DMS114 treated with DMSO at 0.1 percent for 48 hours (cell line): ENCODE results near the gene CHST10.
A peak's percentile ranks its signal among the peaks of the same experiment; 100 is the strongest.
"Not testable (repeated sequence)": the region's sequence is repeated elsewhere in the genome, so short reads cannot be mapped to it uniquely, and the experiment has no call there.

Experiments used
- DNase-seq: peaks from one replicate; lab custom pipeline; 2025; ENCODE audit not compliant: unreplicated experiment; lab: John Stamatoyannopoulos, UW

Gene CHST10

DNA sequence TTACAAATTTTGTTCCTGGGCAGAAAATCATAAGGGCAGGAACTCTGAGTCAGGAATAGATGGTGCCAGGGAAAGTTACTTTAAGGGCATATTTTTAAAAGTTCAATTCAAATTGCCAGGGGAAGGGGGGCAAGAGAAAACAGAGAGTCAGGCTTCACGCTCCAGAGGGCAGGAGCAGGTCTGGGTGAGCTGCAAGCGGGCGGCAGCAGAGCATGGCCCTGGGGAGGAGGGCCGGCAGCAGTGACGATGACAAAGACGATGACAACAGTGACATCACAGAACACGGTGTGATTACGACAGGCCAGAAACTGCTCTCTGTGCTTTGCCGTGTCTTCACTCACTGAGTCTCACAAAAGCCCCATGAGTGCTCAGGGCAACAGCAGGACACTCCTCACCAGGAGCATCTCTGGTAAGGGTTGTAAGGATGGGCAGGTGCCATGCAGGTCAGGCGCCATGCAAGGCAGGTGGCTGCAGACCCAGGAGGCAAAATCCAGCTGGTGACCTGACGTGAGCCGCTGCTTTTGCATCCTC lies 23.3 kb downstream of the CHST10 start:
- no peak for DNase-seq

- no peak for DNase-seq
Measured at GRCh38 chr2:100393362-100393761, 24.1 kb downstream of the CHST10 start.

DNA sequence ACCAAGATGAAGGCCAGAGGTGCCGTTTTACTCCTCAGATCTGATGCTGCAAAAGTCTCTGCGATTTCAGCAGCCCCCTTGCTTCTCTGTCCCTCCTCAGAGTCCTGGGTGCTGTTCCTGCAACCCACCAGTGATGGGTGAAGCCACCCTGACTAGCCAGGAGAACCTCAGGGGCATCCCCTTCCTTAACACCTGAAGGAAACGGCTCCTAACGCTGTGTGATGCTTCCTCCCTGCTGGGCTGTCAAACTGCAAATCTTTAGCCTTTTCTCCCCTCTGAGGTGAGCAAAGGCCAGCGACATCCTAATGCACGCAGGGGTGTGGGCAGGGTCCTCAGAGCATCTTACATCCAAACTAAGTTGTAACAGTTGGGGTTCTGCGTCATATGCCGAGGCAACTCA lies 24.8 kb downstream of the CHST10 start:
- no peak for DNase-seq

DNA sequence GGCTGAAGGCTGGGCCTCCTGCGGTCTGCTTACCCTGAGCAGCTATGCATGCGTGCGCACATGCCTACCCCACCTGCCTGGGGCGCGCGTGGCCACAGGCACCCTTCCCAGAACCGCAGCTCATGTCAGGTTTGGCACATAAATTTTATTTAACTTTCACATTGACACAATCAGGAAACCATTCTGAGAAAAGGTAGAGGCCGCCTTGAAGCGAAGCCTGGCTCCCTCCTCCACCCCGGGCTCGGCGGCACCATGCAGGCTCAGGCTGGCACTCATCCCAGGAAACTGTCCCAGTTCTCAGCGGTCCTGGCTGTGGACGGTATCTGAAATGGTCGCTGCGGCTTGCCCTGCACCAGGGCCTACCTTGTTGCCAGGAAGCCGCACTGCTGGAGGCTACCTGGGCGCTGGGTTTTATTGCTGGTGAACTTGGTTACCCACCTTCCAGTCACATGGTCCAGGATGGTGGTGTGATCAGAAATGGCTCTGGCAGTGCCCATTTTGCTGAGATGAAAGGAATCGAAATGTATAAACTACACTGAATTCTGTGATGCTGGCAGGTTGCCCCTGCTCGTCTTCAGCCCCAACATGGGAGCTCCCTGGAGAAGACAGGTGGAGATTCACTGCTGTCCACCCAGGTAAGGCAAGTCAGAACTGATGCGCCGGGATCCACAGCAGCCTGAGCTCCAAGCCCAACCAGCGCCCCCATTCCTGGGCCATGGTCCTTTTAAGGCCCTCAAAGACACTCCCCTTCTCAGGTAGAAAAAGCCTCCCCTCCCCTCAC lies 25.5 kb downstream of the CHST10 start:
- DNase-seq: no peak

DNA sequence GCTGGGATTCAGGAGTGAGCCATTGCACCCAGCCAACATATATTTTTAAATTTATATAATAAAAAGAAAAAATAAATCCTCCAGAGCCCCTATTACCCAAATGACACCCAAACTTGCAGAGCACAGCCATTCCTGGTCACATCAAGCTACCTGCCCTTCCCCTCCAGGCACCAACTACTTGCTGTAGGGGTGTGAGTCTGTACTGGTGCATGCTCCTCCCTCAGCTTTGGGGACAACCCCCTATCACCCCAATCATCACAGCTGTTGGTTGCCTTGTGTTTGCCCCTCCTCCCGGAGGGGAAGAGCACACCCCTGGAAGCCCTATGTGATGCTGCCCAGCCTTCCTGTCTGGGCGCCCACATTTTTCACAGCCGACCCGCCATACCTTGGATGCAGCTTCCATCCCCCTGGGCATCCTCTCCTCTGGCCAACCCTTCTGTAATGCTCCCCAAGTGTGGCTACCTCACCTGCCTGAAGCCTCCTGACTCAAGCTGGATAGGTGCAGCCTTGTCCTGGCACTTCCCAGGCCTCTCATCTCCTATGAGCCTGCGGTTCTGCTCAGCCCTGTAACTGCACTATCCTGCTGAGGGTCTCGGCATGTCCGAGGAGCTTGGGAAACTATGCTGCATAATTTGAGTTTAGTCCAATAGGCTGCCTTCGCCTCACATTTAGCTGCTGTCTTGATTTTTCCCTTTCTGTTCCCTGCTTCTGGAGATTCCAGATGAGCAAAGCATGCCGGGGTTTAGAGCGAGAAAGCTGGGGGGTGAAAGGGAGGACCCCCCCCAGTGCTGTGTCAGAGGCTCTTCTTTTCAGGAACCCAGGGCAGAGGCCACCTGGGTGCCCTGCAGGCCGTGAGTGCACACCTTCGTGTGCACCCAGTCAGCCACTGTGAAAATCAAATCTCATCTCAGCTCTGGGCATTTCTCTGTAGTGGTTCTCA lies 27.2 kb downstream of the CHST10 start:
- no peak for DNase-seq

DNA sequence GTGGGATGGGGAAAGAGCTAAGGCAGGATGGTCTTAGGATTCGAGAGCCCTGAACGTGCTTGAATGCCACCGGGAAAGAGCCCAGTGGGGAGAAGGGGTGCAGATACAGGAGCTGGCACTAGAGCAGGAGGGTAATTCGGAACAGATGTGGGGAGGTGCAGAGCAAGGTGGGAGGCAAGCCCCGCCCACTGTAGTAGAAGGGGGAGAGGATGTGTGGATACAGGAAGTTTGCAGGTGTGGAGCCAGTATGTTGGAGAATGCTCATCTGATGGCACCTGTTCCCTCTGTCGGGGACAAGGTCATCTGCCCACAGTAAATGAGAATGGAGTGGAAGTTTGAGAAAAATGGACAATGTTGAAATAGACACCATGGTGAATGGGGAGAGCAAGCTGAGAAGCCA lies 28.8 kb downstream of the CHST10 start:
- DNase-seq: no peak

GRCh38 chr2:100383954-100384353 lies 33.5 kb downstream of the CHST10 start:
- DNase-seq: no peak

GRCh38 chr2:100383306-100383705 lies 34.2 kb downstream of the CHST10 start:
- DNase-seq: no peak

DNA sequence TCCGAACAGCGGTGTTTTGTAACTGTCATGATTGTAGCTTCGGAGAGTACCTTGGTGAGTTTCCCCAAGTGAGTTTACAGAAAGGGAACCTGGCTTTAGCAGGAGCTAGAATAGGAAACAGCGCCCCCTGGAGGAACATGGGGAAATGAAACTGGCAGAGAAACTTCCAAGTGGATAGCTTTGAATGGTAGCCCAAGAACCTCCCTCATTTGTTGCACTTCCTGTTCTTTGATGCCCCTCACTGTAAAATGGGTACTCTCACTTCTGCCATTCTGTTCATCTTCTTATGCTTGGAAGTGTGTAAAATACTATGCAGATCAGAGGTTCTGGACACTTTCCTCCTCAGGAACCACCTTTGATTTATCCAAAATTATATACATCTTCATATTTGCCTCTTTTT lies 36.2 kb downstream of the CHST10 start:
- DNase-seq: peak; percentile 39

DNA sequence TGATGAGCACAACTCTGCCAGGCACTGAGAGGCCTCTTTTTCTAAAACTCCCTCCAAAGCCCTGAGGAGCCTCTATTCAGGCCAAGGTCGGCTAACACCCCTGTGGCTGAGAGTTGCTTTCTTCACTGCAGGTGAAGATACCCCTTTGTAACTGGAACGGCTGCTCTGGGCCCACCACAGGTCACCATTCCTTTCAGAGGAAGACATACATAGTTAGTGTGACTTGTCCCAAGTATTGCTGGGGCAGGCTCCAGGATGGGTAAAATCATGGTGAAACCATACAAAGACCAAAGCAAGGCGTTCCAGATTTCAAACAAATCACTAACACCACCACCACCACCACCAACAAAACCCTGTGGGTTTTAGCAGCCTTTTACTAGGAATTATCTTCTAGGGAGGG lies 36.8 kb downstream of the CHST10 start:
- DNase-seq: no peak

DNA sequence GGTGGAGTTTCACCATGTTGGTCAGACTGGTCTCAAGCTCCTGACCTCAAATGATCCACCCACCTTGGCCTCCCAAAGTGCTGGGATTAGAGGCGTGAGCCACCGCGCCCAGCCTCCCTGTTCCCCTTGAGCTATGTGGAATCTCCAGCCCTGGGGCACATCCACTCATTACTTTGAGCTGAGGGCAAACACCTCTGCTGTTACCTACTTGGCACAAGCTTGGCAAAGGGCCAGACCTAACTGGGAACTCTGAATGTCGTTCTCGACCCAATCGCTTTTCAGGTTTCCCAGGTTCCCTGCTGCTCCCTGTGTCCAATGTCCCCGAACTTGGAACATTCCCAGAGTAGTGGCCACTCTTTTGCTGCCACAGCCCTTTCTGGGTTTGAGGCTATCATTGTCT lies 40.6 kb downstream of the CHST10 start:
- no peak for DNase-seq

DNA sequence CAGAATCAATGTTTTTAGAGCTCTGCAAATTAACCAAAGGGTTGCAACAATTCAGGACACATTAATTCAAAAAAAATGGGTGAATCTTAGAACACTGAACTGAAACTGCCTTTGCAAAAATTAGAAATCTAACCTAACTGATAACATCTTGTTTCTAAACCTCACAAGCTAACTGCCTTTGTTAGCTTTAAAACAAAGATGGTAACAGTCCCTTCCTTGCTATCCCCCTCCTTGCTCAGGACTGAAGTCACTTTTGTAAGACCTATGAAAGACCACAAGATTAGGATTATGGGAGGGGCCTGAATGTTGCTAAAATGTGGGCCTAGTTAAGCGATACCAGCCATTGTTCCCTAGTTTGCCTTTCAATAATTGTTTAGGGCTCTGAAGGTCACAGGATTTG lies 50.3 kb downstream of the CHST10 start:
- no peak for DNase-seq

- DNase-seq: no peak
Measured at GRCh38 chr2:100365434-100365833, 52.0 kb downstream of the CHST10 start.

- DNase-seq: not testable (repeated sequence)
Measured at GRCh38 chr2:100362269-100362668, 55.2 kb downstream of the CHST10 start.

DNA sequence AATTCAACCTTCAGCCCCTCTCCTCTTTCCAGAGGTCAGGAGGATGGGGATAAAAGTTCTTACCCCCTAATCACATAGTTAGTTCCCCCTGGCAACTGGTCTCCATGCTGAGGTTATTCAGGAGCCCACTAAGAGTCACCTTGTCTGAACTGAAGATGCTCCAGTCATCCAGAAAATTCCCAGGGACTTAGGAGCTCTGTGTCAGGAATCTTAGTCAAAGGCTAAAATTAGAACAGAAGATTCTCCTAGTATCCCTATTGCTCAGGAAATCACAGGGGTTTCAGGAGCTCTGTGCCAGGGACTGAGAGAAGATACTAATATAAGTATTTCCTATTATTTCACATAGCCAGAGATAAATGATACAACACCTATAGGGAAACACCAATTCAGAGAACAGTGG lies 57.9 kb downstream of the CHST10 start:
- DNase-seq: no peak

- DNase-seq: no peak
Measured at GRCh38 chr2:100358554-100358953, 58.9 kb downstream of the CHST10 start.

- no peak for DNase-seq
Measured at GRCh38 chr2:100352521-100352920, 64.9 kb downstream of the CHST10 start.

DNA sequence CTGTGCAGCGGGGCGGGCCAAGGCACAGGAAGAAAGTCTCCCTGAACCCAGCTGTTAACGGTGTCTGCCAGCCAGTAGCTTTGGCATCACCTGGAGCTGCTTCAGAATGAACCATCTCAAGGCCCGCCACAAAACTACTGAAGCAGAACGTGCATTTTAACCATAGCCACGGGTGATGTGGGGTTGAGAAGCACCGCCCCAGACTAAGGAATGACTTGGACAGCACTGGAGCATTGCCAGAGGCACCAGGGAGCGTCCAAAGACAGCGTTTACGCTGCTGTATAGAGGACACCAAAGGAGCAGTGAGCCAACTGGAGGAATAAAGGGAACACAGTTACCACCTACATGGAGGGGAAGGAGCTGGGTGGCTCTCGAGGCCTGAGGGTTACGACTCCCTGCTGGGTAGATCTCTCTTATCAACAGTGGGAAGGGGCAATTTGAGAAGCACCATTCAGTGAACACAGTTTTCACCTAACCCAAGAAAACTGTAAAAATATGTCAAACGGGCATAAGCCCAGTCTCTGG lies 66.7 kb downstream of the CHST10 start:
- no peak for DNase-seq

DNA sequence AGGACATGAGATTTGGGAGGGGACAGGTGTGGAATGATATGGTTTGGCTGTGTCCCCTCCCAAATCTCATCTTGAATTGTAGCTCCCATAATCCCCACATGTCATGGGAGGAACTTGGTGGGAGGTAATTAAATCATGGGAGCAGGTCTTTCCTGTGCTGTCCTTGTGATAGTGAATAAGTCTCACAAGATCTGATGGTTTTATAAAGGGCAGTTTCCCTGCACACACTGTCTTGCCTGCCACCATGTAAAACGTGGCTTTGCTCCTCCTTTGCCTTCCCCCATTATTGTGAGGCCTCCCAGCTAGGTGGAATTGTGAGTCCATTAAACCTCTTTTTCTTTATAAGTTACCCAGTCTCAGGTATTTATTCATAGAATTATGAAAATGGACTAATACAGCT lies 72.3 kb downstream of the CHST10 start:
- DNase-seq: not testable (repeated sequence)

GRCh38 chr2:100344433-100344832 lies 73.0 kb downstream of the CHST10 start:
- no peak for DNase-seq

DNA sequence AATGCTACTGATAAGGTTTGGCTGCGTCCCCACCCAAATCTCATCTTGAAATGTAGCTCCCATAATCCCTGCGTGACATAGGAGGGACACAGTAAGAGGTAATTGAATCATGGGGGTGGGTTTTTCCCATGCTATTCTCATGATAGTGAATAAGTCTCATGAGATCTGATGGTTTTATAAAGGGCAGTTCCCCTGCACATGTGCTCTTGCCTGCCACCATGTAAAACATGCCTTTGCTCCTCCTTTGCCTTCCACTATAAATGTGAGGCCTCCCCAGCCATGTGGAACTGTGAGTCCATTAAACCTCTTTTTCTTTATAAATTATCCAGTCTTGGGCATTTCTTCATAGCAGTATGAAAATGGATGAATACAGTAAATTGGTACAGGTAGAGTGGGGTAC lies 75.0 kb downstream of the CHST10 start:
- not testable (repeated sequence) for DNase-seq
